Ishikawa (cell line): ENCODE measurements around the gene A4GNT.

Experiments
- CEBPB ChIP-seq: IDR thresholded peaks from 2 replicates; pipeline ENCODE4 v1.6.1; 2012
- CREB1 ChIP-seq: IDR thresholded peaks from 2 replicates; pipeline ENCODE4 v1.6.1; 2012; ENCODE audit warnings: low read depth
- EP300 ChIP-seq: IDR thresholded peaks from 2 replicates; pipeline ENCODE4 v1.6.1; 2012; ENCODE audit warnings: borderline replicate concordance
- FOXM1 ChIP-seq: IDR thresholded peaks from 2 replicates; pipeline ENCODE4 v1.6.1; 2012; ENCODE audit warnings: low read depth, borderline replicate concordance
- TCF12 ChIP-seq: IDR thresholded peaks from 2 replicates; pipeline ENCODE4 v1.6.1; 2012; ENCODE audit warnings: low read depth
- TEAD4 ChIP-seq: IDR thresholded peaks from 2 replicates; pipeline ENCODE4 v1.6.1; 2012
- YY1 ChIP-seq: IDR thresholded peaks from 2 replicates; pipeline ENCODE4 v1.6.1; 2012; ENCODE audit warnings: low read depth
- ZBTB7A ChIP-seq: IDR thresholded peaks from 2 replicates; pipeline ENCODE4 v1.6.1; 2012; ENCODE audit warnings: low read depth
- TF ChIP-seq, protein P1 (sequence below): IDR thresholded peaks from 2 replicates; pipeline ENCODE4 v1.6.1; 2012
- TF ChIP-seq, protein P2 (sequence below): IDR thresholded peaks from 2 replicates; pipeline ENCODE4 v1.6.1; 2012; ENCODE audit warnings: low read depth, mild to moderate bottlenecking

DNA sequence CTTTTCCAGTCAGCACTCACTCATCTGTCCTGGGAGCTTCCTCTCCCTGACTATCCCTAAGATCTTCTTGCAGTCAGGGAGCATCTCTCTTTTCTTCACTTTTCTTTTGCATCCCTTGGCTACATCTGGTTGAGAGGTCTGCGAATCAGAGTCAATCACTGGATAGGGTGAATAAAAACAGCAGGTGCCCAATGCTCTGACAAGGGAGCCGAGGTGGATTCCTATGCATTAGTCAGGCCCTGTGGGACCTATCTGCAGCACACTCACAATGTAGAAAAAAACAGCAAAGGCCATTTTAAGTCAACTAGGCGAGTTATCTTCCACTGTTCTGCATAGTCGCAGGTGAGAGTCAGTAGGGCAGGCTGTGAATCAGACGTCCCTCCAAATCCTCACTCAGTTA, 52.3 kb downstream of the A4GNT start:
- TF ChIP-seq EP300 (no peak), FOXM1 (no peak), CEBPB (no peak), CREB1 (no peak), TEAD4 (no peak), YY1 (no peak), ZBTB7A (no peak), TCF12 (no peak)
- TF ChIP-seq, protein P1, sequence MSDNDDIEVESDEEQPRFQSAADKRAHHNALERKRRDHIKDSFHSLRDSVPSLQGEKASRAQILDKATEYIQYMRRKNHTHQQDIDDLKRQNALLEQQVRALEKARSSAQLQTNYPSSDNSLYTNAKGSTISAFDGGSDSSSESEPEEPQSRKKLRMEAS, result no peak
- TF ChIP-seq, protein P2, sequence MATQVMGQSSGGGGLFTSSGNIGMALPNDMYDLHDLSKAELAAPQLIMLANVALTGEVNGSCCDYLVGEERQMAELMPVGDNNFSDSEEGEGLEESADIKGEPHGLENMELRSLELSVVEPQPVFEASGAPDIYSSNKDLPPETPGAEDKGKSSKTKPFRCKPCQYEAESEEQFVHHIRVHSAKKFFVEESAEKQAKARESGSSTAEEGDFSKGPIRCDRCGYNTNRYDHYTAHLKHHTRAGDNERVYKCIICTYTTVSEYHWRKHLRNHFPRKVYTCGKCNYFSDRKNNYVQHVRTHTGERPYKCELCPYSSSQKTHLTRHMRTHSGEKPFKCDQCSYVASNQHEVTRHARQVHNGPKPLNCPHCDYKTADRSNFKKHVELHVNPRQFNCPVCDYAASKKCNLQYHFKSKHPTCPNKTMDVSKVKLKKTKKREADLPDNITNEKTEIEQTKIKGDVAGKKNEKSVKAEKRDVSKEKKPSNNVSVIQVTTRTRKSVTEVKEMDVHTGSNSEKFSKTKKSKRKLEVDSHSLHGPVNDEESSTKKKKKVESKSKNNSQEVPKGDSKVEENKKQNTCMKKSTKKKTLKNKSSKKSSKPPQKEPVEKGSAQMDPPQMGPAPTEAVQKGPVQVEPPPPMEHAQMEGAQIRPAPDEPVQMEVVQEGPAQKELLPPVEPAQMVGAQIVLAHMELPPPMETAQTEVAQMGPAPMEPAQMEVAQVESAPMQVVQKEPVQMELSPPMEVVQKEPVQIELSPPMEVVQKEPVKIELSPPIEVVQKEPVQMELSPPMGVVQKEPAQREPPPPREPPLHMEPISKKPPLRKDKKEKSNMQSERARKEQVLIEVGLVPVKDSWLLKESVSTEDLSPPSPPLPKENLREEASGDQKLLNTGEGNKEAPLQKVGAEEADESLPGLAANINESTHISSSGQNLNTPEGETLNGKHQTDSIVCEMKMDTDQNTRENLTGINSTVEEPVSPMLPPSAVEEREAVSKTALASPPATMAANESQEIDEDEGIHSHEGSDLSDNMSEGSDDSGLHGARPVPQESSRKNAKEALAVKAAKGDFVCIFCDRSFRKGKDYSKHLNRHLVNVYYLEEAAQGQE, result no peak
